Esophagus muscularis mucosa (tissue), 4 donors: ENCODE results near the gene CD274. TPM values are rescaled to one million over a fixed set of nuclear protein-coding genes. Genes with fewer than 3 reads are reported as not detected.
"Not testable (repeated sequence)": the region's sequence is repeated elsewhere in the genome, so short reads cannot be mapped to it uniquely, and the experiment has no call there.

ENCODE experiments used
- DNase-seq: peaks from one replicate; pipeline ENCODE4 v3.0.0-alpha.2; 2017; ENCODE audit errors: extremely low spot score
- H3K27ac ChIP-seq, 4 donors: fragments of 200-600 bp; sonication (generic); replicated peaks in 1 of 4; 1 replicate in 3 of 4; 2 replicates in 1 of 4; pipeline ENCODE4 v1.5.1; 2016 to 2019; ENCODE audit warnings: mild to moderate bottlenecking in 1 of 4
- H3K27me3 ChIP-seq, 4 donors: fragments of 200-600 bp; sonication (generic); one replicate each; pipeline versions ENCODE4 v1.5.1 to v1.6.0; 2016 to 2019
- H3K36me3 ChIP-seq, 4 donors: fragments of 200-600 bp; sonication (generic); one replicate each; pipeline ENCODE4 v1.5.1; 2016 to 2019
- H3K4me1 ChIP-seq, 4 donors: fragments of 200-600 bp; sonication (generic); one replicate each; pipeline ENCODE4 v1.5.1; 2016 to 2019
- H3K4me3 ChIP-seq, 4 donors: fragments of 200-600 bp; sonication (generic); 1 replicate in 2 of 4; 2 replicates in 2 of 4; pipeline ENCODE4 v1.5.1; 2016 to 2019; ENCODE audit warnings: mild to moderate bottlenecking in 4 of 4, moderate library complexity in 1 of 4
- H3K9me3 ChIP-seq, 4 donors: fragments of 200-600 bp; sonication (generic); 1 replicate in 3 of 4; 2 replicates in 1 of 4; pipeline ENCODE4 v1.5.1; 2016 to 2019
- EP300 ChIP-seq: sonication (generic); formaldehyde crosslinking; IDR thresholded peaks from one replicate; pipeline ENCODE4 v1.6.1; 2017; ENCODE audit warnings: antibody characterized with exemption
- POLR2A ChIP-seq: fragments of 450-650 bp; IDR thresholded peaks from one replicate; pipeline ENCODE4 v1.6.1; 2017; ENCODE audit warnings: antibody characterized with exemption, moderate library complexity, mild to moderate bottlenecking, low read depth
- POLR2AphosphoS5 ChIP-seq, 2 donors: sonication (generic); formaldehyde crosslinking; IDR thresholded peaks; one replicate each; pipeline ENCODE4 v1.6.1; 2017; ENCODE audit warnings: antibody characterized with exemption in 2 of 2
- WGBS: methylation state at CpG from one replicate; pipeline ENCODE4 v1.1.5; 2018; 5-methylcytosine and 5-hydroxymethylcytosine counted together
- intact Hi-C: fragments of 100-400 bp; cut with DNase I; formaldehyde crosslinking; loops from one replicate; pipeline ENCODE4 v1.15.1; 2023
- total RNA-seq, 4 donors: library from RNA; depleted of rRNA; stranded (reverse); fragments of >200 nt; gene quantifications; one replicate each; pipeline versions ENCODE4 v1.1.0 to v1.2.1, GENCODE V29; 2016
- TF ChIP-seq, protein P1 (sequence below), 3 experiments: fragments of 200-600 bp in 2 of 3; fragments of 450-650 bp in 1 of 3; sonication (generic) in 2 of 3; IDR thresholded peaks; one replicate each; pipeline ENCODE4 v1.5.1; 2017 to 2019; ENCODE audit warnings: antibody characterized with exemption in 3 of 3, mild to moderate bottlenecking in 2 of 3, moderate library complexity in 1 of 3

CD274 gene
- total RNA-seq, 4 donors from 2014 or later, result 0.65 to 4.5 (median 2.6) TPM

DNA sequence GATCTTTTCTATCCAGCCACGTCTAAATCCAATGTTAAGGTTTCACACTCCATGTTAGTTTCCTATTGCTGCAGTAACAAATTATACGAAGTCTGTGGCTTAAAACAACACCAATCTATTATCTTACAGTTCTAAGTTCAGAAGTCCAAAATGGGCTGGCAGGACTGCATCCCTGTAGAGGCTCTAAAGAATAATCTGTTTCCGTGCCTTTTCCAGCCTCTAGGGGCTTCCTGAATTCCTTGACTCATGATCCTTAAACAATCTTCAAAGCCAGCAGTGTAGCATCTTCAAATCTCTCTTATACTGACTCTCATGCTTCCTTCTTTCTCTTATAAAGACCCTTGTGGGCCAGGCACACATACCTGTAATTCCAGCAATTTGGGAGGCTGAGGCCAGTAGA is 19.4 kb upstream of the CD274 start:
- peaks cover 0 to 59% (median 11%) of the 10 kb centered on the region in 4 donors for H3K36me3 ChIP-seq
- intact Hi-C loops, result no loop called here

GRCh38 chr9:5432890-5433289 is 17.5 kb upstream of the CD274 start:
- H3K4me3 ChIP-seq, H3K9me3 ChIP-seq, DNase-seq, intact Hi-C loops, H3K27ac ChIP-seq, H3K27me3 ChIP-seq: not testable (repeated sequence)
- WGBS, result 96% methylated on average over 18 of the region's 24 CpGs
- Histone ChIP-seq H3K4me1 (peaks cover 10 to 17% (median 12%) of the 10 kb centered on the region in 4 donors), H3K36me3 (peaks cover 0 to 61% (median 11%) of the 10 kb centered on the region in 4 donors)

More for the DNA sequence above, 19.4 kb upstream of the CD274 start:
- Histone ChIP-seq H3K9me3 (no peaks in the 10 kb centered on the region), H3K4me1 (peaks cover 0 to 4% (median under 1%) of the 10 kb centered on the region in 4 donors), H3K27me3 (no peaks in the 10 kb centered on the region), H3K27ac (no peak overlapping the region), H3K4me3 (no peak overlapping the region)
- TF ChIP-seq, protein P1, sequence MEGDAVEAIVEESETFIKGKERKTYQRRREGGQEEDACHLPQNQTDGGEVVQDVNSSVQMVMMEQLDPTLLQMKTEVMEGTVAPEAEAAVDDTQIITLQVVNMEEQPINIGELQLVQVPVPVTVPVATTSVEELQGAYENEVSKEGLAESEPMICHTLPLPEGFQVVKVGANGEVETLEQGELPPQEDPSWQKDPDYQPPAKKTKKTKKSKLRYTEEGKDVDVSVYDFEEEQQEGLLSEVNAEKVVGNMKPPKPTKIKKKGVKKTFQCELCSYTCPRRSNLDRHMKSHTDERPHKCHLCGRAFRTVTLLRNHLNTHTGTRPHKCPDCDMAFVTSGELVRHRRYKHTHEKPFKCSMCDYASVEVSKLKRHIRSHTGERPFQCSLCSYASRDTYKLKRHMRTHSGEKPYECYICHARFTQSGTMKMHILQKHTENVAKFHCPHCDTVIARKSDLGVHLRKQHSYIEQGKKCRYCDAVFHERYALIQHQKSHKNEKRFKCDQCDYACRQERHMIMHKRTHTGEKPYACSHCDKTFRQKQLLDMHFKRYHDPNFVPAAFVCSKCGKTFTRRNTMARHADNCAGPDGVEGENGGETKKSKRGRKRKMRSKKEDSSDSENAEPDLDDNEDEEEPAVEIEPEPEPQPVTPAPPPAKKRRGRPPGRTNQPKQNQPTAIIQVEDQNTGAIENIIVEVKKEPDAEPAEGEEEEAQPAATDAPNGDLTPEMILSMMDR (IDR thresholded peaks at IDR 0.05), result no peak
- TF ChIP-seq POLR2AphosphoS5 (IDR thresholded peaks at IDR 0.05), result no peak
- no peak for TF ChIP-seq POLR2A
- TF ChIP-seq EP300, result no peak
- no peak for DNase-seq
- WGBS, result 81% methylated on average over 2 of the region's 3 CpGs

- intact Hi-C loops, H3K27me3 ChIP-seq, H3K4me3 ChIP-seq, H3K9me3 ChIP-seq, DNase-seq, H3K27ac ChIP-seq: not testable (repeated sequence)
- peaks cover 0 to 61% (median 11%) of the 10 kb centered on the region in 4 donors for H3K36me3 ChIP-seq
- peaks cover 14 to 21% (median 15%) of the 10 kb centered on the region in 4 donors for H3K4me1 ChIP-seq
- 86% methylated on average over 7 of the region's 26 CpGs for WGBS
Observed at GRCh38 chr9:5433328-5433727, 17.0 kb upstream of the CD274 start.

- H3K4me3 ChIP-seq, H3K27me3 ChIP-seq, H3K27ac ChIP-seq, intact Hi-C loops, DNase-seq, H3K9me3 ChIP-seq: not testable (repeated sequence)
- Histone ChIP-seq H3K36me3 (peaks cover 0 to 58% (median 11%) of the 10 kb centered on the region in 4 donors), H3K4me1 (peaks cover 16 to 27% (median 21%) of the 10 kb centered on the region in 4 donors)
- WGBS, result 93% methylated on average over 9 of the region's 65 CpGs
Observed at GRCh38 chr9:5433841-5434810, 16.2 kb upstream of the CD274 start.

DNA sequence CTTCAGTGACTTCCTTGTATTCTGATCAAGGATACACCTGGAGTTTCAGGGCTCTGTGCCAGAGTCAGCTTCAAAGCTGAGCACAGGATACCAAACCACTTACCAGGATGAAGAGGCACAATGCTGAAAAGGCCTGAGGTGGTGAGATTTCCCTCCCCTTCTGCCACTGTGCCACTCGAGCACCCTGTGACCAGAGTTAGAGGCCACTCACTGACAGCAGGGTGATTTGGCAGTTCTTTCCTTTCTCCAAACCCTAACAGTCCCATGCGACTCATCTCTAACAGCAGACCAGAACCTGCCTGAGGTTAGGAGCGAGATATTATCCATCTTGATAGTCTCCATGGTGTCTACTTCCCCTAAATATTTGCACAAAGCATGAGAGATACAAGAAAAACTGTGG is 14.4 kb upstream of the CD274 start:
- H3K4me3 ChIP-seq, result no peak overlapping the region
- H3K27me3 ChIP-seq, result no peaks in the 10 kb centered on the region
- H3K4me1 ChIP-seq, result peaks cover 16 to 27% (median 21%) of the 10 kb centered on the region in 4 donors
- no peak for TF ChIP-seq EP300
- H3K36me3 ChIP-seq, result peaks cover 0 to 40% (median 8%) of the 10 kb centered on the region in 4 donors
- no peak for DNase-seq
- 88% methylated on average over 3 of the region's 3 CpGs for WGBS
- H3K9me3 ChIP-seq, result no peaks in the 10 kb centered on the region
- intact Hi-C loops, result loop anchor here (5.0 kb wide), 1 partner anchor 396 kb away; the partner anchor contains the start of gene ERMP1
- H3K27ac ChIP-seq, result no peak overlapping the region

DNA sequence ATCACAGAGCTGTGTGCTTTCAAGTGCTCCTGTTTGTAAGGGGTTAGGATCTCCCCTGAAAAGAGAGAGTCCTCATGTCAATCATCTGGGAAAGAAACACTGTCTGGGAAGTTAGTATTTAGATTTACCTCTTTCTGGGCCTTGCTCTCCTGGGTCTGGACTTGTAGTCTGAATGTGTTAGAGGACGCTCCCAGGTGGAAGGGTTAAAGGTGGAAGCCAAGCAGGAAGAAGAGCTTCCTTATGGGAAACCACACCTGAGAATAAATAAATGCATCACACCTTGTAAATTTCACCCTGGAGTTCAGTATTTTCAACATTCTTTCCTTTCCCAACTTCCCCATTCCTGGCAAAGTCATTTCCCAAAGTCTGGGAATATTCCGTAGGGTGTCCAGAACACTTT is 13.9 kb upstream of the CD274 start:
- WGBS, result 88% methylated on average over 2 of the region's 2 CpGs
- TF ChIP-seq POLR2AphosphoS5 (IDR thresholded peaks at IDR 0.05) (no peak), POLR2A (no peak), EP300 (no peak)
- TF ChIP-seq, protein P1 (IDR thresholded peaks at IDR 0.05), result no peak
- Histone ChIP-seq H3K36me3 (peaks cover 0 to 35% (median 8%) of the 10 kb centered on the region in 4 donors), H3K9me3 (no peaks in the 10 kb centered on the region), H3K4me1 (peaks cover 16 to 27% (median 21%) of the 10 kb centered on the region in 4 donors), H3K4me3 (peak overlapping the region in 2 of 4 donors; percentile 60 to 66), H3K27me3 (no peaks in the 10 kb centered on the region), H3K27ac (peak overlapping the region in 1 of 4 donors; percentile 89)
- no peak for DNase-seq
- intact Hi-C loops, result loop anchor here (5.0 kb wide), 1 partner anchor 396 kb away; the partner anchor contains the start of gene ERMP1
